Cardiac fibroblast (primary cell): ENCODE measurements around the gene EPHA3.

Experiments used
- DNase-seq, 2 donors: peaks; one replicate each; pipeline versions ENCODE4 v3.0.0 to v3.0.0-alpha.2; 2010; ENCODE audit warnings: low read depth in 2 of 2
- H3K4me3 ChIP-seq, 2 donors: replicated peaks in 1 of 2; 1 replicate in 1 of 2; 2 replicates in 1 of 2; pipeline ENCODE4 v1.5.1; 2011; ENCODE audit warnings: low read depth in 2 of 2, low read length in 2 of 2, mild to moderate bottlenecking in 2 of 2, moderate library complexity in 1 of 2
- TF ChIP-seq, protein P1 (sequence below): IDR thresholded peaks from one replicate; pipeline ENCODE4 v1.5.1; 2011; ENCODE audit warnings: low read depth, mild to moderate bottlenecking, low read length, inconsistent platforms

The EPHA3 gene

DNA sequence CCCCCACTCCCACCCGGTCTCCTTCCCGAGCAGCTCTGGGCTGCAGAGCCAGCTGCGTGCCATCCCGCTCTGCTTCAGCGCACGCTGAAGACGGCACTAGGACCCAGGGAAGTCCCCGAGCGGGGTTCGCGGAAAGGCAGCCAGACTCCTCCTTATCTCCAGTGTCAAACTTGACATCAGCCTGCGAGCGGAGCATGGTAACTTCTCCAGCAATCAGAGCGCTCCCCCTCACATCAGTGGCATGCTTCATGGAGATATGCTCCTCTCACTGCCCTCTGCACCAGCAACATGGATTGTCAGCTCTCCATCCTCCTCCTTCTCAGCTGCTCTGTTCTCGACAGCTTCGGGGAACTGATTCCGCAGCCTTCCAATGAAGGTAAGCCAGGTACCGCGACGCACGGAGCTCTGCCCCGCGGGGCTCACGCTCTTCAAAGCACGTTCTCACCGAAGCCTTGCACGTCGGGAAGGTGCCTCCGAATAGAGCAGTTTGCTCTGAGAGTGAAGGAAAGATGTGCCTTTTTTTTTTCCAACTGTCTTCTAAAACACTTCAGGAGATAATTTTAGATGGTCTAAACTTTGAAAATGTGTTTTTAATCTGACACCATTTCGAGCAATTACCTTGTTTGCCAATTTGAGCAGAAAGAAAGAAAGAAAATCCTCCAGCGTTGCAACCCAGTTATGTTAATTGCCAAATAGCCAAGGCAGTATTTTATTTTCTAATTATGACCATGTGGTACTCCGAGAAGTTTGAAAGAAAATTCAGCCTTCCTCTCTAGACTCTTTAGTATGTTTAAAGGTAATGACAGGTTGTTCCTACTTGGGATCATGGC is at the start of gene EPHA3:
TSS of gene EPHA3 (plus strand) at position 161 of the 830 bp plus-strand sequence. CDS start at position 289, 128 bp downstream.
- TF ChIP-seq, protein P1, sequence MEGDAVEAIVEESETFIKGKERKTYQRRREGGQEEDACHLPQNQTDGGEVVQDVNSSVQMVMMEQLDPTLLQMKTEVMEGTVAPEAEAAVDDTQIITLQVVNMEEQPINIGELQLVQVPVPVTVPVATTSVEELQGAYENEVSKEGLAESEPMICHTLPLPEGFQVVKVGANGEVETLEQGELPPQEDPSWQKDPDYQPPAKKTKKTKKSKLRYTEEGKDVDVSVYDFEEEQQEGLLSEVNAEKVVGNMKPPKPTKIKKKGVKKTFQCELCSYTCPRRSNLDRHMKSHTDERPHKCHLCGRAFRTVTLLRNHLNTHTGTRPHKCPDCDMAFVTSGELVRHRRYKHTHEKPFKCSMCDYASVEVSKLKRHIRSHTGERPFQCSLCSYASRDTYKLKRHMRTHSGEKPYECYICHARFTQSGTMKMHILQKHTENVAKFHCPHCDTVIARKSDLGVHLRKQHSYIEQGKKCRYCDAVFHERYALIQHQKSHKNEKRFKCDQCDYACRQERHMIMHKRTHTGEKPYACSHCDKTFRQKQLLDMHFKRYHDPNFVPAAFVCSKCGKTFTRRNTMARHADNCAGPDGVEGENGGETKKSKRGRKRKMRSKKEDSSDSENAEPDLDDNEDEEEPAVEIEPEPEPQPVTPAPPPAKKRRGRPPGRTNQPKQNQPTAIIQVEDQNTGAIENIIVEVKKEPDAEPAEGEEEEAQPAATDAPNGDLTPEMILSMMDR = no peak
- peak; percentile 61 to 63 for DNase-seq

GRCh38 chr3:89058371-89058770 is 49.0 kb upstream of the EPHA3 start:
- TF ChIP-seq, protein P1 = no peak
- DNase-seq = no peak
- no peak overlapping the region for H3K4me3 ChIP-seq

More for the DNA sequence above, at the start of gene EPHA3:
- peak within 1 kb of the TSS; percentile 25 to 58 for H3K4me3 ChIP-seq

DNA sequence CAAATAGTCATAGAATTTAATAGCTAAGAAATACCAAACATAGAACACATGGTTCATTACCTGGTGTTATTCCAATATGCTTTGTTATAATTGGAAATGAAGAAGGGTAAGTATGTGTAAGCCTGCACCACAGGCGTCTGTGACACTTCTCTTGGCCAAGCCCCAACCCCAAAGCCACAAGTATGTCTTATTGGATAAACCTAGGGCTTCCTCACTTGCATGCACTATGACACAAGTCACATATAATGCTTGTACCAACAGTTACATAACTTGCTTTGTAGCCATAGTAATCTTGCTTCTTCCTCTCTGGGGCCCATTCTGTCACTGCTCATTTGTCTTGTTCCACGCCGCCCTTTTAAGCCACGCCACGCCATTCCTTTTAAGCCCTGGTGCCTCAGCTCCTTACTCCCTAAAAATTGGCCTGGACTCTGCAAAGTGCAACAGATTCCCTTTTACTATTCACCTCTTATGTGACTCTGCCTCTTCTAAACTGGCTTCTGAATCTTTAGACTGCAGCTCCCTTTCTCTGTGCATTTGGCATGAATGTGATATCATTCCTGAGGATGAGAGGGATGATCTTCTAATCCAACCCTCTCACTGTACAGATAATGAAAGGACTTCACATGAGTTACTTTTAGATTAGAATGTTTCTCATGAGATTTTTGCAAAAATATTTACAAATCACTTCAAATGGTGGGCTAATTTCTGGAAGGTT is 48.1 kb upstream of the EPHA3 start:
- TF ChIP-seq, protein P1 = no peak
- peak; percentile 17 to 57 for DNase-seq

GRCh38 chr3:89061259-89061658 is 46.2 kb upstream of the EPHA3 start:
- DNase-seq = no peak
- no peak overlapping the region for H3K4me3 ChIP-seq
- TF ChIP-seq, protein P1 = no peak

More for the DNA sequence above, 48.1 kb upstream of the EPHA3 start:
- no peak overlapping the region for H3K4me3 ChIP-seq

- no peak for DNase-seq
- H3K4me3 ChIP-seq = no peak overlapping the region
- TF ChIP-seq, protein P1 = no peak
These were observed 39.7 kb upstream of the EPHA3 start for GRCh38 chr3:89067736-89068135.

DNA sequence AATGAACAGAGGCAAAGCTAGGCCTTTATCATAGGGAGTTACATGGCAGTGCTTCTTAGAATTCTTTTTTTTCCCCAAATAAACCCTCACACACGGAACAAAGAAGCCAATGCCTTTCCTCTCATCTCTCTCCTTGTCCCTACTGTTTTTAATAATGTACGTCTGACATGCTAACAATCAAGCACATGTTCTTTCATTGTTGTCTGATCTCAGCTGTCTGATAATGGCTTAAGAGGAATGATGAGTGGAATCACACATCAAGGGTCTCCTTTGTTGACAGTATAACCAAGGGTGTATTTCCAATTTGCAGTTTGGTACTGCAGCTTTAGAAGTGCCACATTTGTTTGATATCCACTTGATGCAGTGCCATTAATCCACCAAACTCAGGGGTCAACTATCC is 34.8 kb upstream of the EPHA3 start:
- H3K4me3 ChIP-seq = no peak overlapping the region
- TF ChIP-seq, protein P1 = no peak
- no peak for DNase-seq
